GM18858 (cell line): ENCODE results near the gene DPP6.

Experiments
- ATAC-seq: cut with Tn5 transposase; IDR thresholded peaks from one replicate; pipeline ENCODE4 v1.9.1; 2021; ENCODE audit not compliant: unreplicated experiment

DPP6 gene

DNA sequence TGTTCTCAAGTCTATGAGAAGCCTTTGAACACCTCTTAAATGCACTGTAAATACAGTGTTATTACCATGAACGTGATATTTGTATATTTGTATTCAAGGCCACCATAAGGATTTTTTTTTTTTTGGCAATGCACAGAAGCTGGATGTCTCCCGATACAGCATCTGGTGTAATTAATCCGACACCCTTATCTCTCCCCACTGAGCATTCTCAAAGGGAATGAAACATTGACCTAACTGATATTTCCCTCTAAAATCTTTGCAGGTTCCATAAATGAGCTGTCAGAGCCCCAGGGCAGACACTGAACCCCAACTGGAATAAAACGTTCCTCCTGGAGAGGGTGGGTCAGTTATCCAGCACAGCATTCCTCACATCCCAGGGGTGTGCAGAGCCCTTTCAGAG lies 634.1 kb downstream of the DPP6 start:
- no peak for ATAC-seq

DNA sequence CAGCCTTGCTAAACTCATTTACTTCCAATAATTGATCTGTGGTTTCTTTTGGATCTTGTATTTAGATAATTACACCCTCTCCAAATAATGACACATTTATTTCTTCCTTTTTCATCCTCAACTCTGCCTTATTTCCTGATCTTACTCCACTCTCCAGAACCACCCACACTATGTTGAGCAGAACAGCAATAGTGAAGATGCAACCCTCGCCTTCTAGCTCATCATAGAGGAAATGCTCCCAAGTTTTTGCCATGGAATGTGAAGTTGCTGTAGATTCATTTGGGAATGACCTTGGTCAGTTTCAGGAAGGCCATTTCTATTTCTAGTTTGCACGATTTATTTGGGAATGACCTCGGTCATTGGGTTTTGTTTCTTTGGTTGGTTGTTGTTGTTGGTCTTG lies 636.8 kb downstream of the DPP6 start:
- no peak for ATAC-seq

DNA sequence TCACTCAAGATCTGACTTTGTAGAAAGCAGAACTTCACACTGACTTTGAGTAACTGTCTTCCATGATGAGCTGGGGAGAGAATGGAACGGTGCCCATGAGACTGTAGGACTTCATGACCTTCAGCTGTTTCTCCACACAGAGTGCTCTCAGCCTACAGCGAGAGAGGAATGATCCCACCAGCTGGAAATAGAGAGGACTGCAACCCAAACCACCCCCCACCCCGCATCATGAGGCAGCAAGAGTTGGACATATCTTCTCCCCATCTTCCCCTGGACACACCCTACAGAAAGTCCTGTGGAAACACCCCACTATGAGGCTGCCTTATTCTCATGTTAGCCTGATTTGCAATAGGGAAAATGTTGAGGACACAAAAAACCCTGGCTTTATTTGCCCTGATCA lies 638.2 kb downstream of the DPP6 start:
- ATAC-seq: no peak

DNA sequence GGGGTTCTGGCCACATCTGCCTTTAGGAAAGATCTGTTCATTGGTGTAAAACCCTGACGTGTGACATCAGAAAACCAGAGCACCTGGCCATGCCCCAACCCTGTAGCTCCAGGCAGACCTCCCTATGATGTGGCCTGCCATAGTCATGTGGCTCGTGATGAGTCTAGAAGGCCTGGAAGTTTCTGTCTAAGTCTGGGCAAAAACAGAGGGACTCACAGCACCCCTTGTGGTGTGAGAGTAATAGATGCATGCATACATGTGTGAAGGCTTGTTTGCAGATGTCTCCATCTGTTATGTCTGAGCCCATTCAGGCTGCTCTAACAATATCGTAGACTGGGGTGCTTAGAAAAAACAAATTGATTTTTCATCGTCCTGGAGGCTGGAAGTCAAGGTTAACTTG lies 641.5 kb downstream of the DPP6 start:
- ATAC-seq: no peak

DNA sequence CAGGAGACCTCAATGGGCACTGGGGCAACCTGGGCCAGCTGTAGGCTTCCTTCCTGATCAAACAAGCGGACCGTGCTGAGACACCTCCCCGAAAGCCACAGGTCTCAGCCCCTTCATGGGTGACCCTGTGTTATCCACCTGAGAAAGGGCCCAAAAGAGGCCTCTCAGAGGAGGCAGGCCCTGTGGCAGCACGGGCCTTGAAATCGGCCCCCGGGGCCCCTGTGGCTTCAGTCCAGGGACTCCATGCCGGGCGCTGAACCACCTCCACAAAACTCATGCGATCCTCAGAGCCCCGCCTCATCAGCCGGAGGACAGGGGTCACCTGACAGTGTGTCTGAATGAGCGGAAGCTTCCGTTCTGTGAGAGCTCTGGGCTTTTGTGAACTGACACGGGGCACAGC lies 643.6 kb downstream of the DPP6 start:
- no peak for ATAC-seq

DNA sequence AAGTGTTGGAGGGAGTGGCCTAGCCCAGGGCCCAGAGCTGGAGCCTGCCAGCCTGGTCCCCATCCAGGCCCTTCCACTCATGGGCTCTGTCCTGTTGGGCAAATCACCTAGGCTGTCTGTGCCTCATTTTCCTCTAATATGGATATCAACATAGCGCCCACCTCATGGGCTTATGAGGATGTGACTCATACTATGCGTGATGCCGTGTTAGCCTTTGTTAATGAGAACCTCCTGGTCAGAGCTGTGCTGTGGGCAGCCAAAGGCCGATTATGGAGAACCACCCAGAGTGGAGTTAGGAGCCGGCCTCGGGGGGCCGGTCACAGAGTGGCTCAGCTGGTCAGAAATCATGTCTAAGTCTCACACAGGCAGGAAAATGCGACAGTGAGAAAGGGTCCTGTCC lies 644.4 kb downstream of the DPP6 start:
- no peak for ATAC-seq

DNA sequence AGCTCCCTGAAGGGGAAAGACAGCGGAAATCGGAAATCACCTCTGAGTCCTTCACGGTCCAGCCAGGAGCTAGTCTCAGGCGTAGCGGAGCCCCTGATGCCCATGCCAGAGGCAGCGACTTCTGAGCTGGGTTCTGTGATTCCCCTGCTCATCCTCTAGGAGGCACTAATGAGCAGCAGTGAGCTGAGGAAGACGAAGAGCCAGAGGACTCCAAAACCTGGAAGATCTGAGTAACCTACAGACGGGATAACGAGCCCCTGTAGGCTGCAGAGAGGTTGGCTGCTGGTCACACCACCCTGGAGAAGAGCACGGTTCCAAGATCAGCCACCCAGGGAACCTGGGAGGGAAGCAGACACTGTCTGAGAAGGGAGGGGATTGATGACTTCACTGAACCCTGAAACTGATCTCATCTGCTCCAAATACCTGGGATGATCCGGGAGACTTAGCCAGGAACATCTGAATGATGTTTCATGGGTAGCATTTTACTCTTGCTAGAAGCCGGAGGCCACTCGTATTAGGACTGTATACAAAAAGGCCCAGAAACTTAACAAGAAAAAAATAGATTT lies 646.6 kb downstream of the DPP6 start:
- no peak for ATAC-seq

DNA sequence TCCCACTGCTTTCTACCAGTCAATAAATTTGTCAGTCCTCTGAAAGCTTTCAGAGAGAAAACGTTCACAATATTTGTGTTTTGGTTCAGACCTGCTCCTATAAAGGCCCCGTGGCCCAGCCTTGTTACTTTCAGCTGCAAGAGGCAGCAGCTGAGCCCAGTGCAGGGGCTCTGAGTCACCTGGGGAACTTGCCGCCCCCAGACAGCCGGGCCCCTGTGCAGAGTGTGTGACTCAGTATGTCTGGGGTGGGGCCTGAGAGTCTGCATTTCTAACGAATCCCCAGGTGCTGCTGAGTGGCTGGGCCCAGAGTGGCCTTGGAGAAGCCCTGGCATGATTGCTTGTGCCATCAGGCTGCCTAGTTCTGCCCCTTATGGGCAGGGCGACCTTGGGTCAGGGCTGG lies 647.2 kb downstream of the DPP6 start:
- no peak for ATAC-seq

DNA sequence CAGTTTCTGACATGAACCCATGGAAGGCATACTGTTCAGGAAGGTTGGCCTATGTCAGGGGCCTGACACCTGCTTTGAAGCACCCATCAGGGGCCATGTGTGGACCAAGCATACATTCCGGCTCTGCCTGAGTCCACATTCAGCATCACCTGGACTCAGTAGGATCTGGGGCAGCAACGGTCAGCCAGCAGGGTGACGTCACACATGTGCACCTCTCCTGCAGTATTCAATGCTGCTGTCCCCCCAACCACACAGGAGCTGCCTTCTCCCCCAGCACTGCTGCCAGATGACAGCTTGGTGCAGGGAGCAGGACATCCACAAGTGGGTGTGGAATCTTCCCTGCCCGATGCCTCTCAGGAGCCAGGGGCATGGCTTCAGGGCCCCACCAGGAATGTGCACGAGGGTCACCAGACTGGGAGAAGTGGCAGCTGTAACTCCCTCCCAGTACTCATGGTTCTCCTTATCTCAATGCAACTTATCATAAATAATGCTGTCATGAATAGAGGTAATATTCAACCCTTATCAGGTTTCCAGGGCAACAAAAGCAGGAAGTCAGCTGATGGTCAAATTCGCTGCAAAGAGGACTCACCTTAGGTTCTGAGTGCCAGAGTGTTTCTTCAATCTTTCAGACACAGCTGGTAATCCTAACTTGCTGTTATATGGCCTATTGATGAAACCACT lies 657.8 kb downstream of the DPP6 start:
- ATAC-seq: no peak

DNA sequence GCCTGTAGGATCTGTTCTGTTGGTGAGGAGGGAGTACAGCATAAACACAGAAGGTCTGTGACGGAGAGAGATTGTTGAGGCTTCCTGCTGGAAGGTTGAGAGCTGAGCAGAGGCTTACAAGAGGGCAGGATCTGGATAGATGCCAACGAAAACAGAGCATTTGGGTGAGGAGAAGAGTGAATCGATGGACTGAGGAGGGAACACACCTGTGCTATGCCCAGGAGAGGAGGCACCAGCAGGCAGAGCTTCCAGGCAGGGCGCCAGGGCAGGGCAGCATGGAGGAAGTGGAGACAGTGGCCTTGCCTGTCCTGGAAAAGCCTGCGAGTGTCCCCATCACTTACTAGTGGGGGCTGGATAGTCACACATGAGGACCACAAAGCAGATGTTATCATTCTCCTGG lies 667.8 kb downstream of the DPP6 start:
- ATAC-seq: no peak

DNA sequence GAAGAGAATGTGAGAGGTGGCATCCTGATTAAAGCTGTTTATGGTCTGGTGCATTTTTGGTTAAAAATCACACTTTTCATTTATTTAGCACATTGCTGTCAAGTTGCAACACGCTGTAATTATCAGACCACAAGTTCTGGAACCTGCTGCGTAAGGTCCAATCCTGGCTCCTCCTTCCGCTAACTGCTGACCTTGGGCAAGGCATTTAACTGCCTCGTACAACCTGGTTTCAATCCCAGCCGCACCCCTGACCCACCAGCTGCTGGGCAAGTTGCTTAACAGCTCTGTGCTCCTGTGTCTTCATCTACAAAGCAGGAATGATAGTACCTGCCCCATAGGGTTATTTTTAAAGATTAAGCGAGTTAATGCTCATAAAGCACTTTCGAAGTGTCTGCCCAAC lies 668.9 kb downstream of the DPP6 start:
- no peak for ATAC-seq

DNA sequence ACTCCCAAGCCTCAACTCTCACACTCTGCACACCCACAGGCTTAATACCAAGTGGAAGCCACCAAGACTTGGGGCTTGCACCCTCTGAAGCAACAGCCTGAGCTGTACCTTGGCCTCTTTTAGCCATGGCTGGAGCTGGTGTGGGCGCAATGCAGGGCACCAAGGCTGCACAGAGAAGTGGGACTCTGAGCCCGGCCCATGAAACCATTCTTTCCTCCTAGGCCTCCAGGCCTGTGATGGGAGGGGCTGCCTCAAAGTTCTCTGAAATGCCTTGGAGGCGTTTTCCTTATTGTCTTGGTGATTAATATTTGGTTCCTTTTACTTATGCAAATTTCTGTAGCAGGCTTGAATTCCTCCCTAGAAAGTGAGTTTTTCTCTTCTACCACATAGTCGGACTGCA lies 674.2 kb downstream of the DPP6 start:
- no peak for ATAC-seq

DNA sequence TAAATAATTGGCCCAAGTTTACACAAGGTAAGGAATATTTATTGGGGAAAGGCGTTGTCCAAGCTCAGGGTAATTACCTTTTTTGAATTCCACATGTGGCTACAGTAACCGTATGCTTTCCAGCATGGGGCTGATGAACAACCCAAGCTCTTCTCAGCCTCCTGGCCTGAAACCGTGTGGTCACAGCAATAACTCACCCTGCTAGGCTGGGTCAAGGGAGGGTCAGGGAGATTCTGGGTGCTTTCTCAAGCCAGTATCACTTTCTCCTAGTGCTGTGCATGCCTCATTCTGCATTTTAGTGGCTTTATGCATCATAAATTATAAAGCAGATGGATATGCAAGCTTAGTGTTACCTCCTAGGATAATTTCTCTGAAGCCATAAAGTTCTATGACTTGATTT lies 676.9 kb downstream of the DPP6 start:
- no peak for ATAC-seq

DNA sequence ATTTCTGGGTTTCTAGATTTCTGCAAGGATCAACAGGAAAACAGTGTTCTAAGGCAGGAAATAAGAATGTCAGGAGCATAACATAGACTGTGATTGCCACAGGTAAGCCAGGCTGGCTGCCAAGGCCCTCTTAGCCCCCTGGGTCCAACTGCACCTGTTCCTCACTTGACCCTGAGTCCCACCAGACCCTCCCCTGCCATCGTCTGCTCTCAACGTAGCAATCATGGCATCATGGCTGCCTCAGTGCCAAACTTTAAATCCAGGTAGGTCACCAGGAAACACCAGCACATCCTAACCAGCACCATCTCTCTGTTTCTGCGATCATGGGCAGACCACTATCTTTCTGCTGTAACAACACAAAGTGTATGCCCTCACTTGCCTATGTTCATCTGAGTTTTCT lies 683.6 kb downstream of the DPP6 start:
- no peak for ATAC-seq

DNA sequence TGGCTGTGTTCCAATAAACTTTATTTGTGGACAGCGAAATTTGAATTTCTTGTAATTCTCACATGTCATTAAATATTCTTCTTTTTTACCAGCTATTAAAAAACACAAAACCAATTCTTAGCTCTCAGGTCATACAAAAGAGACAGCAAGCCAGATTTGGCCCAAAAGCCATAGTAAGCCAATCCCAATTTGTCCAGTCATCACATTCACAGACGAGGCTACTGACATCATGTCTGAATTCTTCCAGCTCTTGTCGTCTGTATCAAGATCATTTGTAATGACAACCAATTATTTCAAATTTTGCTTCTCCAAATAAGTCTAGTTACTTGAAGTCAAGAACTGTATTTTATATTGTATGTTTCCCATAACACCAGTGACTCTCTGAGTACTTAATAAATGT lies 684.2 kb downstream of the DPP6 start:
- ATAC-seq: no peak

DNA sequence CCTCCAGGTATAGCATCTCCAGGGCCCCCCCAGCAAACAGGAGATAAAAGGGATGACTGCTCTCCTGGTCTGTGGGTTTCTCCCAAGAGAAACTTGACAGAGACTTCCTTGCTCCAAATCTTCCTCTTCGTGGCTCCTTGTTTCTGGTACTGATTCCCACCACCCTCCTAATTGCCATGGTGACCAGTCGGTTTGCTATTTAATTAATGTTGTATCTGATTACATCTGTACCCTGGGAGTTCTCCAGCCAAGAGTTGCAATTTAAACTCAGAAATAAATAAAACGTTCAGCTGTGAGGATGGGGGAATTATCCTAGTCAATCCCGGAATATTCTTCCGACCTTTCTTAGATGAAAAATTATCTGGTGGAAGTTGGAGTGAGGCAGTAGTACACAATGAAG lies 686.0 kb downstream of the DPP6 start:
- no peak for ATAC-seq

DNA sequence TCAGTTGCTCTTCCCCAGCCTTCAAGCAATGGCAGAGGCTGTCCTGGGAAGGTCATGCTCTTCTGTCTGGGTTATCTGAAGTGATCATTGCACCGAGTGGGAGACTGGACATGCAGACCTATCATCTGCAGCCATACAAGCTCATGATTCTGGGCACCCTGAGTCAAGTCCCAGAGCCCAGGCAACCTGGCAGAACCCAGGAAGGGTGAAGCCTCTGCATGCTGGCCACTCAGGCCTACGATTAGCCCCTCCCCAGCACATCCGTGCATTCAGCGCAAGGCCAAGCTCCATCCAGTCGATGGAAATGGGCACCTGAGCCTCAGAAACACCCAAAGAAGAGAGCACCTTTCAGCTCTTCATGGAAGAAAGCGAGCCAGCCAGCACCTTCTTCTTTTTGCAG lies 688.9 kb downstream of the DPP6 start:
- ATAC-seq: no peak

DNA sequence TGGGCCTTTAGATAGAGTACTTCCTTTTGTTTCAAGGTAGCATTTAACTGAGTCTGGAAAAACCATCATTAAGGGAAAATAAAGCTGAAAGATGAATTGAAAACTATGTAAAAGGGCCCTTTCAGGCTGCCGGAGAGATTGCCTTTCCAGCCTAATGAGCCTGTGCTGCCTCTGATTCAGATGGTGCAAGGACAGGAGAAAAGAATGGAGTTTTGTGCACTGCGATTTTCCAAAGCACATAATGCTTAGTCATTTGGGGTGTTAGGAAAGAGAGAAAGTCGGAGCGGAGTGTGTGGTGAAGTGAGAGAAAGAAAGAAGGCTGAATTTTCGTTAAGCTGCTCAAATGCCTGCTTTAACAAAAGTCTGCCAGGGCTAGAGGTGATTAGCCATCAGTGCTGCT lies 691.0 kb downstream of the DPP6 start:
- no peak for ATAC-seq

DNA sequence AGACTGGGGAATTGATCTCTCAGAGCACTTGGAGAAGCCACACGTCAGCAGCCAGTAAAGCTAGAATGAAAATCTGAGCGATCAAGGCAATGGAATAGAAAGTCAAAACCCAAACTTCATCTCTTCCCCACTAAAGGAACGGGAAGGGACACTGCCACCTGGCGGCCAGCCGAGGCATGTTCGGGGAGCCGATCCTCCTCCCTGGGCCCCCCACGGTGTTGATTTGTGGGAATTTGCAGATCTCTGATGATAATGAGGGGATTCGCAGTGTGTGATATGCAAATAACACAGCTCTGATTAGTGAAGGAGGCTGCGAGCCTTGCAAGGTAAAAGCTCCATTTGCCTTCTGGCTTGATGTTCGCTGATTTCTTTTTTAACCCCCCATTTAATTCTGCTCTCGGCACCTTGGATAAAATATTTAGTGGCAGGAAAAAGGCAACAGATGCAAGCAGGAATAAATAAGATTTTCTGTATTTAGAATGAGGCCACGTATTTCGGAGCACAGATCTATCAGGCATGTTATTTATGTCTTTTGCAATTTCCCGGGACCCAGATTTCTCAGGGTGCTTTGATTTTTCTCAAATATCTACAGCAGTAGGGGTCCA lies 692.2 kb downstream of the DPP6 start:
- ATAC-seq: no peak

DNA sequence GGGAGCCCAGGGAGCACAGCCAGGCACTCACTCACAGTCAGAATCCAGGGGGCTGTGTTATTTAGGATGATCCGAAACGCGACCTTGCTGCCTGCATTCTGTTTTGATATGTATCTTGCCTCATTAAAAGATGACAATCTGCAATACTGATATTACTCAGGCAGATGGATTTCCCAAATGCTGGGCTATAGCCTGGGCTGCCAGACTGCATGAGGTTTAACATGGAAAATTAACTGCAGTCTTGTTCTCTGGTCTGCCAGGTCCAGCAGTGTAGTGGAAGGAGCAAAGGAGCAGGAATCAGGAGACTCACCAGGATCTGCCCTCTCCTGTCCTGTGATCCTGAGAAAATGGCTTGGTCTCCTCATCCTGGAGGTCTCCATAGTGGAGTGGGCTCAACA lies 692.7 kb downstream of the DPP6 start:
- no peak for ATAC-seq

DNA sequence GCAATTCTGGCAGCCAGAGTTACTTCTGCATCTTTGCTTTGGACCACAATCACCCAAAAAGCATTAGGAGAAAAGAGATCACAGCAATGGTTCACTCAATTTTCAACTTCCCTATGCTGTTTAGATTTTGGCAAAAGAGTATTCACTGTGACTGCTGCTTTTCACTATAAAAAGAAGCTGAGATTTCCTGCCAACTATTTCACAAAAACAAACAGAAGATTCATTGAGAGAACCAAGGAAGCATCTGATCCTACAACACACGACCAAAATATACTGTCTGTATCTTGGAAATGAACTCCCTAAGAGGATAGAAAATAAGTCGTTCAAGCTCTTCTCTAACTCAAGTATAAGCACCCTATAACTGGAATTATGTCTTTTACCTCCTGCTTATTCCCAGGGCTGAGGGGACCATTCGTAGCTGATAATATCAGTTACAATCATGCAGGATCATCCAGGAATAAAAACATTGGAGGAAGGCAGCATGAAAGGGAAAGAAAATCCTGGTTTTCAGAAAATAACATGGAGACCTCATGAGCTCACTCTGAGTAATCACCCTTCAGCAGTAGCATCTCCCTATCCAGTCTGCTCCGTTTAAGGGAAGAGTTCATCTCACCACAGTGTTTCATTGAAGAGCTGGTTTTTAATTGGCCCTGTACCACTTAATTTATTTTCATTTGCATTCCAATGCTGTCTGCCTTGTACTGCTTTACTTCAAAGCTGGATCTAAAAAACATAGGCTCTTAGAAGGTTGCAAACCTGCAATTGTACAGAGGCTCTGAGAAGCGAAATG lies 694.6 kb downstream of the DPP6 start:
- no peak for ATAC-seq
